ENCODE results near the gene TMPRSS12.

DNA sequence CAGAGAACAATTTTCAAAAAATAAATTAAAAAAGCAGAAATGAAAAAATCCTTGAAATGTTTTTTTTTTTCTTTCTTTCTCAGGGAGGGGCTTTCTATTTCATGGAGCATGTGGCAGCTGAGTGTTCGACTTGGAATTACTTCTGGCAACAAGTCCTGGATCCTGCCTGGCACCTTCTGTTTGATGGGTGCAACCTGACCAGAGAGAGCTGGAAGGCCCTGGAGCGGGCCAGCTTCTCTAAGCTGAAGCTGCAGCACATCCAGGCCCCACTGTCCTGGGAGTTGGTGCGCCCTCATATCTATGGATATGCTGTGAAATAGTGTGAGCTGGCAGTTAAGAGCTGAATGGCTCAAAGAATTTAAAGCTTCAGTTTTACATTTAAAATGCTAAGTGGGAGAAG, 87.1 kb downstream of the TMPRSS12 start:
- TF ChIP-seq, protein P1, sequence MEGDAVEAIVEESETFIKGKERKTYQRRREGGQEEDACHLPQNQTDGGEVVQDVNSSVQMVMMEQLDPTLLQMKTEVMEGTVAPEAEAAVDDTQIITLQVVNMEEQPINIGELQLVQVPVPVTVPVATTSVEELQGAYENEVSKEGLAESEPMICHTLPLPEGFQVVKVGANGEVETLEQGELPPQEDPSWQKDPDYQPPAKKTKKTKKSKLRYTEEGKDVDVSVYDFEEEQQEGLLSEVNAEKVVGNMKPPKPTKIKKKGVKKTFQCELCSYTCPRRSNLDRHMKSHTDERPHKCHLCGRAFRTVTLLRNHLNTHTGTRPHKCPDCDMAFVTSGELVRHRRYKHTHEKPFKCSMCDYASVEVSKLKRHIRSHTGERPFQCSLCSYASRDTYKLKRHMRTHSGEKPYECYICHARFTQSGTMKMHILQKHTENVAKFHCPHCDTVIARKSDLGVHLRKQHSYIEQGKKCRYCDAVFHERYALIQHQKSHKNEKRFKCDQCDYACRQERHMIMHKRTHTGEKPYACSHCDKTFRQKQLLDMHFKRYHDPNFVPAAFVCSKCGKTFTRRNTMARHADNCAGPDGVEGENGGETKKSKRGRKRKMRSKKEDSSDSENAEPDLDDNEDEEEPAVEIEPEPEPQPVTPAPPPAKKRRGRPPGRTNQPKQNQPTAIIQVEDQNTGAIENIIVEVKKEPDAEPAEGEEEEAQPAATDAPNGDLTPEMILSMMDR (conservative IDR thresholded peaks at IDR 0.05), result no peak
- TF ChIP-seq ZFX (IDR thresholded peaks at IDR 0.05), result no peak
